Measurements from ENCODE around the gene CDC42BPB.

CDC42BPB gene

GRCh38 chr14:103022002-103022684, 35.2 kb downstream of the CDC42BPB start:
- no peak for DNase-seq (ENCODE audit: low read depth in 4 of 4, low spot score in 1 of 4)

GRCh38 chr14:103021684-103022001, 35.7 kb downstream of the CDC42BPB start:
- no peak for DNase-seq (ENCODE audit: low read depth in 4 of 4, low spot score in 1 of 4)

GRCh38 chr14:103020271-103021170, 36.8 kb downstream of the CDC42BPB start:
- no peak for DNase-seq (ENCODE audit: low read depth in 4 of 4, low spot score in 1 of 4)

GRCh38 chr14:103019826-103020225, 37.5 kb downstream of the CDC42BPB start:
- DNase-seq (ENCODE audit: low read depth in 4 of 4, low spot score in 1 of 4), result no peak

GRCh38 chr14:103019236-103019635, 38.1 kb downstream of the CDC42BPB start:
- no peak for DNase-seq (ENCODE audit: low read depth in 4 of 4, low spot score in 1 of 4)

- DNase-seq (ENCODE audit: low read depth in 4 of 4, low spot score in 1 of 4), result no peak
Measured at GRCh38 chr14:103016594-103016993, 40.8 kb downstream of the CDC42BPB start.

GRCh38 chr14:103016071-103016470, 41.3 kb downstream of the CDC42BPB start:
- DNase-seq (ENCODE audit: low read depth in 4 of 4, low spot score in 1 of 4), result no peak

- DNase-seq (ENCODE audit: low read depth in 4 of 4, low spot score in 1 of 4), result no peak
Measured at GRCh38 chr14:103015426-103015825, 41.9 kb downstream of the CDC42BPB start.

GRCh38 chr14:103014466-103015228, 42.7 kb downstream of the CDC42BPB start:
- DNase-seq (ENCODE audit: low read depth in 4 of 4, low spot score in 1 of 4), result no peak

- DNase-seq (ENCODE audit: low read depth in 4 of 4, low spot score in 1 of 4), result no peak
Measured at GRCh38 chr14:103013028-103013427, 44.3 kb downstream of the CDC42BPB start.

GRCh38 chr14:103009559-103009958, 47.8 kb downstream of the CDC42BPB start:
- DNase-seq (ENCODE audit: low read depth in 4 of 4, low spot score in 1 of 4), result no peak

GRCh38 chr14:103008768-103009357, 48.5 kb downstream of the CDC42BPB start:
- DNase-seq (ENCODE audit: low read depth in 4 of 4, low spot score in 1 of 4), result no peak

GRCh38 chr14:103008126-103008525, 49.2 kb downstream of the CDC42BPB start:
- no peak for DNase-seq (ENCODE audit: low read depth in 4 of 4, low spot score in 1 of 4)

- DNase-seq (ENCODE audit: low read depth in 4 of 4, low spot score in 1 of 4), result no peak
Measured at GRCh38 chr14:103007555-103007954, 49.8 kb downstream of the CDC42BPB start.

GRCh38 chr14:103006991-103007520, 50.3 kb downstream of the CDC42BPB start:
- no peak for DNase-seq (ENCODE audit: low read depth in 4 of 4, low spot score in 1 of 4)

GRCh38 chr14:103006106-103006505, 51.2 kb downstream of the CDC42BPB start:
- DNase-seq (ENCODE audit: low read depth in 4 of 4, low spot score in 1 of 4), result no peak

GRCh38 chr14:103003850-103004249, 53.5 kb downstream of the CDC42BPB start:
- DNase-seq (ENCODE audit: low read depth in 4 of 4, low spot score in 1 of 4), result no peak

- no peak for DNase-seq (ENCODE audit: low read depth in 4 of 4, low spot score in 1 of 4)
Measured at GRCh38 chr14:103003351-103003615, 54.1 kb downstream of the CDC42BPB start.

- no peak for DNase-seq (ENCODE audit: low read depth in 4 of 4, low spot score in 1 of 4)
Measured at GRCh38 chr14:103002578-103003350, 54.6 kb downstream of the CDC42BPB start.

- DNase-seq (ENCODE audit: low read depth in 4 of 4, low spot score in 1 of 4), result no peak
Measured at GRCh38 chr14:103001651-103002396, 55.5 kb downstream of the CDC42BPB start.
